ENCODE results near the gene NOVA2. TPM values are rescaled to one million over a fixed set of nuclear protein-coding genes. Genes with fewer than 3 reads are reported as not detected.

The NOVA2 gene
- total RNA-seq, result 1 to 10 TPM; 1.5 to 3.6 (median 2.6) TPM

GRCh38 chr19:45973553-45974338 is at the start of gene NOVA2:
Gene NOVA2, minus strand, starts transcription at chr19:45973865. Its CDS starts 514 bp downstream, at chr19:45973351.
- H3K9me3 ChIP-seq, result no peaks in the 10 kb centered on the region
- peak within 1 kb of the TSS in 2 of 3 donors; percentile 43 to 52 for H3K27ac ChIP-seq
- intact Hi-C loops (cut with DNase I), result no loop called here
- peaks cover 7% of the 10 kb centered on the region for H3K27me3 ChIP-seq
- no peaks in the 10 kb centered on the region for H3K36me3 ChIP-seq
- TF ChIP-seq POLR2A (IDR thresholded peaks at IDR 0.05), result no peak
- TF ChIP-seq CTCF (IDR thresholded peaks at IDR 0.05), result no peak
- peak; percentile 25 for DNase-seq
- 9 to 10% methylated on average over 16 to 22 of the region's 58 CpGs for WGBS, 2 donors
- H3K4me1 ChIP-seq, result no peaks in the 10 kb centered on the region
- H3K4me3 ChIP-seq (replicated peaks in 1 of 3), result peak within 1 kb of the TSS in 1 of 3 donors; percentile 24

- no peaks in the 10 kb centered on the region for H3K27me3 ChIP-seq
- TF ChIP-seq POLR2A (IDR thresholded peaks at IDR 0.05) (no peak), CTCF (IDR thresholded peaks at IDR 0.05) (no peak)
- H3K9me3 ChIP-seq, result no peaks in the 10 kb centered on the region
- intact Hi-C loops (cut with DNase I), result no loop called here
- no peak for DNase-seq
- no peaks in the 10 kb centered on the region for H3K36me3 ChIP-seq
- no peaks in the 10 kb centered on the region for H3K4me1 ChIP-seq
- WGBS, 2 donors, result 69 to 74% methylated on average over 9 of the region's 11 CpGs
- no peak overlapping the region for H3K4me3 ChIP-seq (replicated peaks in 1 of 3)
- no peak overlapping the region for H3K27ac ChIP-seq
Observed at GRCh38 chr19:46023311-46023779, 49.7 kb upstream of the NOVA2 start.

GRCh38 chr19:46022431-46023310 is 49.0 kb upstream of the NOVA2 start, which contains the start of gene PGLYRP1:
Gene PGLYRP1, minus strand, starts transcription at chr19:46023053. Its CDS starts 32 bp downstream, at chr19:46023021.
- Histone ChIP-seq H3K4me1 (no peaks in the 10 kb centered on the region), H3K4me3 (replicated peaks in 1 of 3) (no peak within 1 kb of the TSS), H3K27me3 (no peaks in the 10 kb centered on the region), H3K27ac (no peak within 1 kb of the TSS), H3K36me3 (no peaks in the 10 kb centered on the region), H3K9me3 (no peaks in the 10 kb centered on the region)
- DNase-seq, result no peak
- intact Hi-C loops (cut with DNase I), result no loop called here
- TF ChIP-seq CTCF (IDR thresholded peaks at IDR 0.05) (no peak), POLR2A (IDR thresholded peaks at IDR 0.05) (no peak)
- WGBS, 2 donors, result 27 to 43% methylated on average over 22 to 25 of the region's 47 CpGs

GRCh38 chr19:46022061-46022430 is 48.4 kb upstream of the NOVA2 start:
- no peaks in the 10 kb centered on the region for H3K27me3 ChIP-seq
- intact Hi-C loops (cut with DNase I), result no loop called here
- WGBS, 2 donors, result 37 to 62% methylated on average over 1 to 9 of the region's 12 CpGs

More at GRCh38 chr19:46022061-46022430, 48.4 kb upstream of the NOVA2 start:
- no peak overlapping the region for H3K27ac ChIP-seq
- no peaks in the 10 kb centered on the region for H3K4me1 ChIP-seq
- no peaks in the 10 kb centered on the region for H3K36me3 ChIP-seq
- DNase-seq, result no peak
- no peak overlapping the region for H3K4me3 ChIP-seq (replicated peaks in 1 of 3)
- H3K9me3 ChIP-seq, result no peaks in the 10 kb centered on the region
- no peak for TF ChIP-seq POLR2A (IDR thresholded peaks at IDR 0.05)
- no peak for TF ChIP-seq CTCF (IDR thresholded peaks at IDR 0.05)

Measured in thyroid gland (tissue), 4 donors.